Measurements from ENCODE around the gene IFITM5.

The IFITM5 gene

GRCh38 chr11:337711-338110 is 38.4 kb upstream of the IFITM5 start:
- H4K20me1 ChIP-seq (ENCODE audit: control insufficient read depth, insufficient read depth, low read depth, low read length), result no peaks in the 10 kb centered on the region
- peaks cover 7% of the 10 kb centered on the region for H3F3A ChIP-seq (ENCODE audit: control insufficient read depth, insufficient read depth)
- H3K36me3 ChIP-seq (ENCODE audit: control insufficient read depth, low read length), result no peaks in the 10 kb centered on the region
- no peaks in the 10 kb centered on the region for H3K9me3 ChIP-seq (ENCODE audit: control insufficient read depth, insufficient read depth, low read length)
- H3K4me3 ChIP-seq (ENCODE audit: low read length), result no peak overlapping the region
- peaks cover 42% of the 10 kb centered on the region for H3K4me1 ChIP-seq (ENCODE audit: control insufficient read depth, low read length)
- H3K27me3 ChIP-seq (ENCODE audit: control insufficient read depth, low read length), result no peaks in the 10 kb centered on the region
- H3K9me2 ChIP-seq (replicated peaks; ENCODE audit: control insufficient read depth, low read length), result no peaks in the 10 kb centered on the region
- no peak for TF ChIP-seq CTCF (IDR thresholded peaks at IDR 0.05; ENCODE audit: low read depth, low read length, poor library complexity, severe bottlenecking)
- no peak for TF ChIP-seq EZH2phosphoT487 (IDR thresholded peaks at IDR 0.05; ENCODE audit: borderline replicate concordance, low read length)
- no peak overlapping the region for H3K4me2 ChIP-seq (ENCODE audit: low read length)
- no peak overlapping the region for H3K27ac ChIP-seq (ENCODE audit: low read depth, low read length)
- no peaks in the 10 kb centered on the region for H3K79me2 ChIP-seq (ENCODE audit: control insufficient read depth, low read length)

GRCh38 chr11:336659-337198 is 37.4 kb upstream of the IFITM5 start:
- H3K4me3 ChIP-seq (ENCODE audit: low read length), result no peak overlapping the region
- no peaks in the 10 kb centered on the region for H3K27me3 ChIP-seq (ENCODE audit: control insufficient read depth, low read length)
- no peaks in the 10 kb centered on the region for H3K79me2 ChIP-seq (ENCODE audit: control insufficient read depth, low read length)
- no peak overlapping the region for H3K27ac ChIP-seq (ENCODE audit: low read depth, low read length)
- TF ChIP-seq EZH2phosphoT487 (IDR thresholded peaks at IDR 0.05; ENCODE audit: borderline replicate concordance, low read length), result no peak
- TF ChIP-seq CTCF (IDR thresholded peaks at IDR 0.05; ENCODE audit: low read depth, low read length, poor library complexity, severe bottlenecking), result no peak
- no peaks in the 10 kb centered on the region for H3K9me3 ChIP-seq (ENCODE audit: control insufficient read depth, insufficient read depth, low read length)
- H3K9me2 ChIP-seq (replicated peaks; ENCODE audit: control insufficient read depth, low read length), result no peaks in the 10 kb centered on the region
- H4K20me1 ChIP-seq (ENCODE audit: control insufficient read depth, insufficient read depth, low read depth, low read length), result no peaks in the 10 kb centered on the region
- no peak overlapping the region for H3K4me2 ChIP-seq (ENCODE audit: low read length)
- no peaks in the 10 kb centered on the region for H3K36me3 ChIP-seq (ENCODE audit: control insufficient read depth, low read length)
- H3K4me1 ChIP-seq (ENCODE audit: control insufficient read depth, low read length), result peaks cover 41% of the 10 kb centered on the region
- H3F3A ChIP-seq (ENCODE audit: control insufficient read depth, insufficient read depth), result no peaks in the 10 kb centered on the region

GRCh38 chr11:335779-336658 is 36.7 kb upstream of the IFITM5 start:
- H3K27me3 ChIP-seq (ENCODE audit: control insufficient read depth, low read length), result no peaks in the 10 kb centered on the region
- no peaks in the 10 kb centered on the region for H4K20me1 ChIP-seq (ENCODE audit: control insufficient read depth, insufficient read depth, low read depth, low read length)
- no peak overlapping the region for H3K4me3 ChIP-seq (ENCODE audit: low read length)
- H3K9me2 ChIP-seq (replicated peaks; ENCODE audit: control insufficient read depth, low read length), result no peaks in the 10 kb centered on the region
- H3K4me2 ChIP-seq (ENCODE audit: low read length), result peak overlapping the region; percentile 0; the same call in 1 of the 2 replicates
- H3K4me1 ChIP-seq (ENCODE audit: control insufficient read depth, low read length), result peaks cover 34% of the 10 kb centered on the region
- no peaks in the 10 kb centered on the region for H3K36me3 ChIP-seq (ENCODE audit: control insufficient read depth, low read length)
- no peak overlapping the region for H3K27ac ChIP-seq (ENCODE audit: low read depth, low read length)
- H3F3A ChIP-seq (ENCODE audit: control insufficient read depth, insufficient read depth), result no peaks in the 10 kb centered on the region
- H3K79me2 ChIP-seq (ENCODE audit: control insufficient read depth, low read length), result no peaks in the 10 kb centered on the region
- no peak for TF ChIP-seq CTCF (IDR thresholded peaks at IDR 0.05; ENCODE audit: low read depth, low read length, poor library complexity, severe bottlenecking)
- TF ChIP-seq EZH2phosphoT487 (IDR thresholded peaks at IDR 0.05; ENCODE audit: borderline replicate concordance, low read length), result no peak
- no peaks in the 10 kb centered on the region for H3K9me3 ChIP-seq (ENCODE audit: control insufficient read depth, insufficient read depth, low read length)

All from DOHH2 (cell line).